Stimulated activated naive CD8-positive, alpha-beta T cell treated with anti-CD3 and anti-CD28 coated beads, Interleukin-15, amount 100 ng/mL, for 72 hours (primary cell): ENCODE data around the gene CDK18.

Experiments
- ATAC-seq: fragments of 150-1000 bp; cut with Tn5 transposase; 2 replicates; pipeline ENCODE4 v1.10.0; 2021; ENCODE audit warnings: mild to moderate bottlenecking, moderate library complexity
- DNase-seq, 2 donors: peaks; one replicate each; pipeline ENCODE4 v3.0.0; 2021 to 2022
- H3K27ac Mint-ChIP-seq, 2 donors: one replicate each; pipeline ENCODE4 v1.8.0; 2022; ENCODE audit warnings: mild to moderate bottlenecking in 2 of 2, mixed read lengths in 2 of 2, moderate library complexity in 2 of 2
- H3K27me3 Mint-ChIP-seq: one replicate; pipeline ENCODE4 v1.8.0; 2022; ENCODE audit warnings: mixed read lengths
- H3K4me1 Mint-ChIP-seq: one replicate; pipeline ENCODE4 v1.8.0; 2022; ENCODE audit warnings: mild to moderate bottlenecking, mixed read lengths
- H3K4me3 Mint-ChIP-seq, 2 donors: one replicate each; pipeline ENCODE4 v1.8.0; 2022; ENCODE audit warnings: mild to moderate bottlenecking in 2 of 2, mixed read lengths in 2 of 2, moderate library complexity in 1 of 2
- H3K9me3 Mint-ChIP-seq, 2 donors: one replicate each; pipeline ENCODE4 v1.8.0; 2022; ENCODE audit warnings: mixed read lengths in 2 of 2

CDK18 gene

DNA sequence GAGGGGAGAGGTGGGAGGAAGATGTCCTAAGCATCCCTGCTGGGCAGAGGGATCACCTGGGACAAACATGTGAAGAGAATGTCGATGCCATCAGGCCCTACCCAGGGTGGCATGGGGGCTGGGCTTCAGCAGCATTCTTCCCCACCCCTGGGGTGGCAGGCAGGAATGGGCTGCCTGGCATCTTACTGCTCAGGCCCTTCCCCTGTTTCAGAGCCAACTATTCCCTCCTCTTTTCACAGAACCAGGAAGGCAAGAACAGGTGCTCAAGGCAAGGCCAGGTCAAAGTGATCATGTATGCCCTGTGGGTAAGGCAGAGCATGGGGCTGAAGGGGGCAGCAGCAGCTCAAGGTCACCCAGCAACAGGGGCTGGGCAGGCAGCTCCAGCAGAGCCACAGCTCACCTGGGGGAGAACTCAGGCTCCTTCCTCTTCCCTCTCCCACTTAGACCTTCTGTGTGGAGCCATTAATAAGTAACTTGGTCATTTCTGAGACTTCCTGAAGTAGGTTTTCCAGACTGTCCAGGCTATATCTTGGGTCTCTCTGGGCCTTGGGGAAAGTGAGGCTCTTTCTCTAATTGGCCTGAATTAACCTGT, 70.9 kb downstream of the CDK18 start:
- Mint-ChIP-seq H3K4me3 (no peak overlapping the region), H3K27ac (no peak overlapping the region), H3K27me3 (peaks cover 40% of the 10 kb centered on the region), H3K9me3 (no peaks in the 10 kb centered on the region), H3K4me1 (no peaks in the 10 kb centered on the region)
- DNase-seq (peak in 1 of 2 donors; percentile 4), ATAC-seq (no peak)

DNA sequence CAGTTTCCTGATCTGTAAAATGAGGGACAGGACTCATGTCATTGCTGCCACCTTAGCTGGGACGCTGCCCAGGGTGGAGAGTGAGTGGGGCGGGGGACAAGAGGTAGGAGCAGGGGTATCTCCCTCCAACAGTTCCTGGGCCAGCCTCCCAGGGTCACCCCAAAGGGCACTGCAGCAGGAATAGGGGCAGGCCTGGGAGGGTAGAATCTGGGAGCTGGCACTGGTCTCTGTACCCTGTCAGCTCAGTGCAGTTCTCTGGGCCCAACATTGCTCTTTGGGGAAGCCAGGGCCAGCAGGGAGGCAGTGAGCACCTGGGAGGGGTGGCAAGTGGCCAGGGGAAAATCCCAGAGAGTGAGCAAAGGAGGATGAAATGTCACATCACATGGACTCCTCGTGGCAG, 71.5 kb downstream of the CDK18 start:
- no peak overlapping the region for H3K27ac Mint-ChIP-seq
- no peaks in the 10 kb centered on the region for H3K9me3 Mint-ChIP-seq
- DNase-seq (no peak), ATAC-seq (no peak)
- peaks cover 38% of the 10 kb centered on the region for H3K27me3 Mint-ChIP-seq
- H3K4me3 Mint-ChIP-seq, result no peak overlapping the region
- H3K4me1 Mint-ChIP-seq, result no peaks in the 10 kb centered on the region

- H3K27ac Mint-ChIP-seq, result no peak overlapping the region
- peaks cover 27% of the 10 kb centered on the region for H3K27me3 Mint-ChIP-seq
- ATAC-seq (no peak), DNase-seq (no peak)
- H3K9me3 Mint-ChIP-seq, result no peaks in the 10 kb centered on the region
- no peak overlapping the region for H3K4me3 Mint-ChIP-seq
- H3K4me1 Mint-ChIP-seq, result peaks cover 9% of the 10 kb centered on the region
Measured at GRCh38 chr1:205576805-205577761, 72.6 kb downstream of the CDK18 start.

DNA sequence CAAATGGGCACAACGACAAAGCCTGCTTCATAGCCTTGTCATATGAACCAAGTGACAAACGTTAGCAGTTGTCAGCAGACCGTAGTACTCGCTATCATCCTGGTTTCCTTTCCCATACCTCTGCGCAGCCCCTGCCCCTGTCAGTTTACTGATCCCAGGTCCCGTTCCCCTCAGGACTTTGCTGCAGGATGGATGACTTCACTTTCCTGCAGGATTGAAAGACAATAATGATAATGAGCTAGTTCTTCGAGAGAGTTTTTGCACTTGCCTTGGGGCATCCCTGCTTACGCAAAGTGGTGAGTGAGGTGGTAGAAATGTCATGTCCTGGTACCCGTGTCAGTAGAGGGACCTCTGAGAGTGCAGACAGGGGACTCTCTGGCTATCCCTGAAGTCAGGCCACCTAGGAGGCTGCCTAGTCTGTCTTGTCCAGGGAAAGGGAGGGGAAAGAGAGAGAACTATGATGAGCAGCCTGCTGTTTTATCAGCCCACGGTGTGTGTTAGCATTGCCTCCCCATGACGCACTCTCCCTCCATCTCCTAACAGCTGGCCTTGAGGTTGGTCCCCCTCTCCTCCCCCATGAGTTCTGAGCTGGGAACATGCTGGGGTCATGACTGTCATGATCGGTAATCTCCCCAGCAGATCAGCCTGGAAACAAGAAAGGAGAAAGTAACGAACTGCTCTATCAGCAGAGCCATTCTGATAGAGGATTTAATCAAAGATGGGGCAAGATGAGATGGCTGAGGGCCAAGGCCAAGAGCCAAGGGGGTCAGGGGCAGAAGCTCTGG, 73.6 kb downstream of the CDK18 start:
- Mint-ChIP-seq H3K27ac (no peak overlapping the region), H3K4me3 (no peak overlapping the region), H3K27me3 (peaks cover 20% of the 10 kb centered on the region), H3K4me1 (peaks cover 19% of the 10 kb centered on the region), H3K9me3 (no peaks in the 10 kb centered on the region)
- DNase-seq, result no peak
- no peak for ATAC-seq

GRCh38 chr1:205578780-205579571, 74.5 kb downstream of the CDK18 start:
- Mint-ChIP-seq H3K27me3 (peaks cover 20% of the 10 kb centered on the region), H3K9me3 (no peaks in the 10 kb centered on the region), H3K4me1 (peaks cover 26% of the 10 kb centered on the region), H3K27ac (peak overlapping the region in 1 of 2 donors; percentile 36), H3K4me3 (no peak overlapping the region)
- ATAC-seq, result no peak
- DNase-seq, result no peak

DNA sequence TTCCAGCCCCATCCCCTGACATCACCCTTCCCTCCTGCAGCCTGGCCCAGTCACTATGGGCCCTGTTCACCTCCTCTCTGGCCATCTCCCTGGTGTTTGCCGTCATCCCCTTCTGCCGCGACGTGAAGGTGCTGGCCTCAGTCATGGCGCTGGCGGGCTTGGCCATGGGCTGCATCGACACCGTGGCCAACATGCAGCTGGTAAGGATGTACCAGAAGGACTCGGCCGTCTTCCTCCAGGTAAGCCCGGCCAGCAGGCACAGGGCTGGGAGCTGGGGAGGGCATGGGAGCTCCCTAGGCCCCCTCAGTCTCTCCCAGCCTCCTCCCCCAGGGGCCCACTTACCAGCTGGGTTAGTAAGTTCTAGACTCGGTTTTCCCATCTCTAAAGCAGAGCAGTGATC, 75.2 kb downstream of the CDK18 start:
- Mint-ChIP-seq H3K27me3 (peaks cover 20% of the 10 kb centered on the region), H3K27ac (no peak overlapping the region), H3K9me3 (no peaks in the 10 kb centered on the region), H3K4me1 (peaks cover 26% of the 10 kb centered on the region), H3K4me3 (no peak overlapping the region)
- no peak for ATAC-seq
- no peak for DNase-seq

DNA sequence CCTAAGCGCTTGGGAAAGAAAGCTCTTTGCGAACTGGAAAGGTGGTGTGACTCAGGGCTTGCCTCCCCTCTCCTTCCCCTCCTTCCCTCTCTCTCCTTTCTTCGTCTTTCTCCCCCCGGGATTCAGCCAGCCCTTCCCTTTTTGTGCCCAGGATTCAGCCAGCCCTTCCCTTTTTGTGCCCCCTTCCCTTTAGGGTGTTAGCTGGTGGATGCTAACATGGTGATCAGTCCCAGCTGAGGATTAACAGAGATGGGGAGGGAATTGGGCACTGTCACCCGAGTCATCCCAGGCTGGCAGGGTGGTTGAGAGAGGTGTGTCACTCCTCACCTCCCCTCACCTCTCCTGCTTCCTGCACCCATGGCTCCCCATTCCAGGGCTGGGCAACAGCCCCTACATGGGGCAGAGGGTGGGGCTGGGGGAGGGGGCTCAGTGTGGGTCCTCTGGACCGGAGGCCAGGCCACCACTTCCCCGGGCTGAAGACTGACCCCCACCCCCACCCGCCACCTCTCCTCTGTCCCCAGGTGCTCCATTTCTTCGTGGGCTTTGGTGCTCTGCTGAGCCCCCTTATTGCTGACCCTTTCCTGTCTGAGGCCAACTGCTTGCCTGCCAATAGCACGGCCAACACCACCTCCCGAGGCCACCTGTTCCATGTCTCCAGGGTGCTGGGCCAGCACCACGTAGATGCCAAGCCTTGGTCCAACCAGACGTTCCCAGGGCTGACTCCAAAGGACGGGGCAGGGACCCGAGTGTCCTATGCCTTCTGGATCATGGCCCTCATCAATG, 75.9 kb downstream of the CDK18 start:
- Mint-ChIP-seq H3K9me3 (no peaks in the 10 kb centered on the region), H3K4me1 (peaks cover 26% of the 10 kb centered on the region), H3K27me3 (peaks cover 20% of the 10 kb centered on the region), H3K4me3 (no peak overlapping the region), H3K27ac (peak overlapping the region in 1 of 2 donors; percentile 7)
- no peak for ATAC-seq
- no peak for DNase-seq

- DNase-seq, result no peak
- peak overlapping the region in 1 of 2 donors; percentile 7 for H3K27ac Mint-ChIP-seq
- no peak overlapping the region for H3K4me3 Mint-ChIP-seq
- H3K9me3 Mint-ChIP-seq, result no peaks in the 10 kb centered on the region
- ATAC-seq, result no peak
- peaks cover 26% of the 10 kb centered on the region for H3K4me1 Mint-ChIP-seq
- peaks cover 20% of the 10 kb centered on the region for H3K27me3 Mint-ChIP-seq
Measured at GRCh38 chr1:205580923-205581180, 76.4 kb downstream of the CDK18 start.

GRCh38 chr1:205581321-205581980, 77.0 kb downstream of the CDK18 start:
- Mint-ChIP-seq H3K4me3 (no peak overlapping the region), H3K27me3 (peaks cover 20% of the 10 kb centered on the region), H3K4me1 (peaks cover 26% of the 10 kb centered on the region), H3K27ac (peak overlapping the region in 1 of 2 donors; percentile 28), H3K9me3 (no peaks in the 10 kb centered on the region)
- ATAC-seq, result no peak
- no peak for DNase-seq

GRCh38 chr1:205582046-205582445, 77.6 kb downstream of the CDK18 start:
- DNase-seq (no peak), ATAC-seq (peak; percentile 29)
- Mint-ChIP-seq H3K9me3 (no peaks in the 10 kb centered on the region), H3K27ac (peak overlapping the region in 1 of 2 donors; percentile 28), H3K4me1 (peaks cover 26% of the 10 kb centered on the region), H3K4me3 (no peak overlapping the region), H3K27me3 (peaks cover 17% of the 10 kb centered on the region)
